A673 (cell line): ENCODE results near the gene TLX1. TPM values are rescaled to one million over a fixed set of nuclear protein-coding genes. Genes with fewer than 3 reads are reported as not detected.

ENCODE experiments used
- BruUV-seq: library from RNA; stranded (reverse); fragments of 400-500 nt; replicated peaks from 2 replicates; lab custom pipeline; 2021; lab: Mats Ljungman, UMichigan
- CTCF ChIA-PET: fragments of 300-600 bp; sonication (Branson Sonifier 250); formaldehyde crosslinking; loops from one replicate; lab custom pipeline; 2022; ENCODE audit warnings: antibody characterized with exemption; lab: Charles Lee
- POLR2A ChIA-PET: fragments of 300-600 bp; sonication (Branson Sonifier 250); formaldehyde crosslinking; loops from one replicate; lab custom pipeline; 2022; ENCODE audit warnings: antibody characterized with exemption; ENCODE audit not compliant: low non-redundant PET; lab: Charles Lee
- DNase-seq: peaks from one replicate; pipeline ENCODE4 v3.0.0-alpha.2; 2015; ENCODE audit warnings: low spot score
- H3K27ac ChIP-seq: fragments of 200-600 bp; sonication (generic); 2 replicates; pipeline ENCODE4 v1.5.1; 2016; ENCODE audit warnings: mixed run types, low read depth, mild to moderate bottlenecking, mixed read lengths, antibody characterized with exemption, low read length; ENCODE audit not compliant: poor library complexity, severe bottlenecking
- H3K27me3 ChIP-seq: fragments of 200-600 bp; sonication (generic); replicated peaks from 2 replicates; pipeline ENCODE4 v1.6.1; 2017; ENCODE audit warnings: mixed run types, low read depth, mild to moderate bottlenecking, mixed read lengths, antibody characterized with exemption, low read length; ENCODE audit not compliant: insufficient read depth, poor library complexity
- H3K36me3 ChIP-seq: fragments of 200-600 bp; sonication (generic); 2 replicates; pipeline ENCODE4 v1.6.1; 2016; ENCODE audit warnings: mixed run types, mild to moderate bottlenecking, mixed read lengths, antibody characterized with exemption, low read length; ENCODE audit not compliant: insufficient read depth, poor library complexity, severe bottlenecking
- H3K4me1 ChIP-seq: fragments of 200-600 bp; sonication (generic); 2 replicates; pipeline ENCODE4 v1.6.1; 2017; ENCODE audit warnings: mixed run types, mild to moderate bottlenecking, mixed read lengths, antibody characterized with exemption, low read length; ENCODE audit not compliant: insufficient read depth, poor library complexity, severe bottlenecking
- H3K4me3 ChIP-seq: fragments of 200-600 bp; sonication (generic); 2 replicates; pipeline ENCODE4 v1.5.1; 2016; ENCODE audit warnings: low read depth, mixed run types, mild to moderate bottlenecking, mixed read lengths, low read length; ENCODE audit not compliant: poor library complexity, severe bottlenecking
- H3K9me3 ChIP-seq: fragments of 200-600 bp; sonication (generic); 2 replicates; pipeline ENCODE4 v1.6.1; 2016; ENCODE audit warnings: mixed run types, low read depth, mild to moderate bottlenecking, mixed read lengths, antibody characterized with exemption, low read length; ENCODE audit not compliant: poor library complexity, severe bottlenecking
- EZH2 ChIP-seq: fragments of 200-600 bp; sonication (generic); IDR thresholded peaks from 2 replicates; pipeline ENCODE4 v1.6.1; 2017; ENCODE audit warnings: borderline replicate concordance, low read depth, mild to moderate bottlenecking, mixed read lengths, antibody characterized with exemption, low read length; ENCODE audit not compliant: poor library complexity, severe bottlenecking
- intact Hi-C: fragments of 100-400 bp; cut with micrococcal nuclease; formaldehyde crosslinking; loops from one replicate; pipeline ENCODE4 v1.10.0; 2022; ENCODE audit not compliant: unreplicated experiment
- total RNA-seq: library from RNA; stranded (reverse); gene quantifications from 2 replicates; pipeline ENCODE4 v1.2.3, GENCODE V29; 2021
- TF ChIP-seq, protein P1 (sequence below): fragments of 300-800, 200-600 bp; sonication (generic); conservative IDR thresholded peaks from 2 replicates; pipeline ENCODE4 v1.5.1; 2017; ENCODE audit warnings: low read depth, mild to moderate bottlenecking, antibody characterized with exemption, low read length, moderate library complexity, mixed read lengths

Gene TLX1
- total RNA-seq, 1 experiment from 2014 or later, result not detected

DNA sequence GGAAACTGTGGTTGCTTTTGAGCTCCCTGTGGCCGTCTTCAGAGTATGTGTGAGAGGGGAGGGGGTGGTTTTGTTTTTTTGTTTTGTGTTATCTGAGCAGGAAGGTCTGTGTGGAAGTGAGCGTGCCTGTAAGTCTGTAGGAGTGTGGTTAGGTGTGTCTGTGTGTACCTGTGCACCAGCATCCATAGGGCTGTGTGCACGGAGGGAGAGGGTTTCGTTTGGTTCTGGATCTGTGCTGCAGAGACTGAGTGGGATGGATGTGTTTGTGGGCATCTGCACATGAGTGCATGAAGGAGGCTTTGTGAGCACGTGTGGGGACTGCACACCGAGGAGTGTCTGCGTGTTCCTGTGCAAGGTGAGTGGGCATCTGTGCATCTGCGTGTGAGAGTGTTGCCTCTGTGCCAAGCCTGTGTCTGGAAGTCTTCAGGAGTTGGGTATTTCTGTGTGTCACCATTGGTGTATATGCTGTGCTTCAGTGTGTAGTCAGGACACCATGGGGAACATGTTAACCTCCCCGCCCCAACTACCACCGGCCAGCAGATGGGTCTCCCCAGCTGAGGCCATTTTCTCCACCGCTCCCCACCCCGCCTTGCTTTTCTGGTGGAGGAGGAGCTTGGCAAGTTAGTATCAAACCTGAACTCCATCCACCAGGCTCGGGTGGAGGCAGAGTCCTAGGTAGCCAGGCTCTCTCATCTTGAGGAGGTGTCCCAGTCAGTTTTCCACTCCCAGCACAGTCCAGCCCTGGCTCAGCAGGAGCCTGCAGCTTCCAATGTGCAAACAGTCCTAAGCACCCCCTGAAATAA lies 7.1 kb upstream of the TLX1 start:
- no TSS peak for BruUV-seq
- POLR2A ChIA-PET, result no interaction called here
- intact Hi-C loops, result no loop called here
- CTCF ChIA-PET, result interaction anchor here (2.6 kb wide), 1 partner anchor 18 kb away, joined by 10 read pairs; no protein-coding TSS in a partner anchor
- Histone ChIP-seq H3K9me3 (no peaks in the 10 kb centered on the region), H3K27ac (no peak overlapping the region), H3K27me3 (peaks cover 86% of the 10 kb centered on the region), H3K4me3 (no peak overlapping the region), H3K4me1 (no peaks in the 10 kb centered on the region), H3K36me3 (no peaks in the 10 kb centered on the region)
- TF ChIP-seq EZH2, result peak; percentile 61
- TF ChIP-seq, protein P1, sequence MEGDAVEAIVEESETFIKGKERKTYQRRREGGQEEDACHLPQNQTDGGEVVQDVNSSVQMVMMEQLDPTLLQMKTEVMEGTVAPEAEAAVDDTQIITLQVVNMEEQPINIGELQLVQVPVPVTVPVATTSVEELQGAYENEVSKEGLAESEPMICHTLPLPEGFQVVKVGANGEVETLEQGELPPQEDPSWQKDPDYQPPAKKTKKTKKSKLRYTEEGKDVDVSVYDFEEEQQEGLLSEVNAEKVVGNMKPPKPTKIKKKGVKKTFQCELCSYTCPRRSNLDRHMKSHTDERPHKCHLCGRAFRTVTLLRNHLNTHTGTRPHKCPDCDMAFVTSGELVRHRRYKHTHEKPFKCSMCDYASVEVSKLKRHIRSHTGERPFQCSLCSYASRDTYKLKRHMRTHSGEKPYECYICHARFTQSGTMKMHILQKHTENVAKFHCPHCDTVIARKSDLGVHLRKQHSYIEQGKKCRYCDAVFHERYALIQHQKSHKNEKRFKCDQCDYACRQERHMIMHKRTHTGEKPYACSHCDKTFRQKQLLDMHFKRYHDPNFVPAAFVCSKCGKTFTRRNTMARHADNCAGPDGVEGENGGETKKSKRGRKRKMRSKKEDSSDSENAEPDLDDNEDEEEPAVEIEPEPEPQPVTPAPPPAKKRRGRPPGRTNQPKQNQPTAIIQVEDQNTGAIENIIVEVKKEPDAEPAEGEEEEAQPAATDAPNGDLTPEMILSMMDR, result no peak
- no peak for DNase-seq

DNA sequence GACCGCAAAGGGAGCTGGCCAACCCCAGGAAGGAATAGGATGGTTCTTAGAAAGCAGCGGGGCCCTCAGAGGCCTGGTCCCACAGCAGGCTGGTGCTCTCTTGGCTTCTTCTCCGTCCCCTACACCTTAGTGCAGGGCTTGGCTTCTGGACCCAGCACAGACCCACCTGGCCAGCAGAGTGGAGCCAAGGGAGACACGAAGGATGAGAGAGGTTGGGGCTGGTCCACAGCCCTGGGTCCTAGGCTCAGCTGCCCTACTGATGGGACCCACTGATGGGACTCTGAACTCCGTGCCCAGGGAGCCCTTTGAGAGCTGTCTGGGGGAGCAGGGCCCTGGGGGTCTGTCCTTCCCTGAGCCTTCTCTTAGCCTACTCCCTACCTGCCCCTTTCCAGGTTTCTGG lies 6.2 kb upstream of the TLX1 start:
- H3K36me3 ChIP-seq, result no peaks in the 10 kb centered on the region
- H3K27me3 ChIP-seq, result peaks cover 93% of the 10 kb centered on the region
- no TSS peak for BruUV-seq
- no peak for DNase-seq
- POLR2A ChIA-PET, result no interaction called here
- H3K27ac ChIP-seq, result no peak overlapping the region
- no peak overlapping the region for H3K4me3 ChIP-seq
- TF ChIP-seq EZH2, result no peak
- TF ChIP-seq, protein P1, result no peak
- H3K9me3 ChIP-seq, result no peaks in the 10 kb centered on the region
- CTCF ChIA-PET, result no interaction called here
- intact Hi-C loops, result no loop called here
- H3K4me1 ChIP-seq, result no peaks in the 10 kb centered on the region

DNA sequence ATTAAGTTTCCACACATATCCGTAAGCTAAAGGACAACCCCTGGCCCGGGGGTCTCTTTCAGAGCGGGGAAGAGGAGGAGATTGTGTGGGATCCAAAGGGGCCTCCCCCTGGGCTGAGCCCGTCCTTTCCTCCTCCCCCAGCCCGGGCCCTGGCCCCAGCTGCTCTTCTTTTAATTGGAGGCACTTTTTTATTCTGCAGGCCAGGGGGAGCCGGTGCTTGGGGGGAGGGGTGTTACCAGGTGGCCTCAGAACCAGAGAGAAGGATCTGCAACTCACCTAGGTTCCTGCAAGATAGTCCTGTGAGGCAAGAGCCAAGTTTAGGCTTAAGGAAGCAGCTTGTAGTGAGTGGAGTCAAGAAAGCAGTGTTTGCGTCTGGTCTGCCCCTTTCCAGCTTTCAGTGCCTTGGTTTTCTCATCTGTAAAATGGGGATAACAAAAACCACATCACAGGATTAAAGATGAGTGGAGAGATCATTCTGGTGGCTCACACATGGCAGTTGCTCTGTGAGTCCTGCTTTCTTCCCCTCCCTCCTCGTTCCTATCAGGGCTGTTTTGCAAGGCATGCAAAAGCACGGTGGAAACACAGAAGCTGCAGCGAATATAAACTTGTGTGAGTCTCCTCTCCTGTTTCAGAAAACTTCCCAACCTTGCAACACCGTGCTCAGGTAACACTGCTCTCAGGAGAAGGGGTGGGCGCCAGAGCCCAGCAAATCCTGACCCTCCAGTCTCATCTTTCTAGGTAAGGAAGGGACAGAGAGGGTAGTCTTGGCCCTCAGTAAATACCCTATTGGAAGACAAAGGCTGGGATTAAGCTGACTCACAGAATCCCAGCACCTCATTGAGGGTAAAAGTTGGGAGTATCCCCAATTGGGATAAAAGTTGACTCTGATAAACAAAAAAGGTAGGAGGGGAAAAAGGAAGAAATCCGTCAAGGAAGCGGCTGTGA lies 4.1 kb upstream of the TLX1 start:
- BruUV-seq, result no TSS peak
- H3K27me3 ChIP-seq, result peaks cover 97% of the 10 kb centered on the region

More for the DNA sequence above, 4.1 kb upstream of the TLX1 start:
- Histone ChIP-seq H3K4me1 (no peaks in the 10 kb centered on the region), H3K36me3 (no peaks in the 10 kb centered on the region), H3K27ac (no peak overlapping the region), H3K9me3 (no peaks in the 10 kb centered on the region), H3K4me3 (no peak overlapping the region)
- ChIA-PET CTCF (no interaction called here), POLR2A (interaction anchor here (0.6 kb wide), 1 partner anchor 1961 kb away, joined by 3 read pairs; no protein-coding TSS in a partner anchor)
- TF ChIP-seq, protein P1, result no peak
- no peak for TF ChIP-seq EZH2
- DNase-seq, result no peak
- intact Hi-C loops, result no loop called here
